D721Med (cell line): ENCODE results near the gene KRT83.

Experiments used
- DNase-seq: peaks from one replicate; pipeline ENCODE4 v3.0.0; 2011; ENCODE audit warnings: low spot score; ENCODE audit not compliant: insufficient read length
- FAIRE-seq: peaks from 2 replicates; lab custom pipeline; 2011; peaks lifted over from hg19 to GRCh38; lab: Jason Lieb, UNC
- TF ChIP-seq, protein P1 (sequence below): IDR thresholded peaks from 2 replicates; pipeline ENCODE4 v1.5.1; 2012; ENCODE audit warnings: mild to moderate bottlenecking, control low read depth; ENCODE audit not compliant: insufficient read depth; ENCODE audit errors: missing control alignments

The KRT83 gene

DNA sequence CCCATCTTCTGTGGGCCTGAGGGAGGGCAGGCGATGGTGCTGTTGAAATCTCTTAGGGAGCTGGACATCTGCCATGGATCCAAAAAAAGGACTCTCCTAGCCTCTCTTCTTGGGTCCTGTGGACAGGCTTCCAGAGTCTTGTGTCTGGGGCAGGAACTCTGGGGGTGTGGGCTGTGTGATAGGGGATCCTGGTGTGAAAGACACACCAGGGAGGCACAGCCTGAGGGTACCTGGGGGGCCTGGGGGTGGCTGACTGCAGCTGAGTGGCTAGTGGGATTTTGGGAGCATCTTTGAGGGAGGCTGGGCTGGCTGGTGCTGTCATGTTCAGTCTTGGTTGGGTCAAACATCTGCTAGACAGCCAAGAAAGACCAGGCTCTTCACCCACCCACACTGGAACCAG is 1.8 kb upstream of the KRT83 start:
- no peak for DNase-seq
- TF ChIP-seq, protein P1, sequence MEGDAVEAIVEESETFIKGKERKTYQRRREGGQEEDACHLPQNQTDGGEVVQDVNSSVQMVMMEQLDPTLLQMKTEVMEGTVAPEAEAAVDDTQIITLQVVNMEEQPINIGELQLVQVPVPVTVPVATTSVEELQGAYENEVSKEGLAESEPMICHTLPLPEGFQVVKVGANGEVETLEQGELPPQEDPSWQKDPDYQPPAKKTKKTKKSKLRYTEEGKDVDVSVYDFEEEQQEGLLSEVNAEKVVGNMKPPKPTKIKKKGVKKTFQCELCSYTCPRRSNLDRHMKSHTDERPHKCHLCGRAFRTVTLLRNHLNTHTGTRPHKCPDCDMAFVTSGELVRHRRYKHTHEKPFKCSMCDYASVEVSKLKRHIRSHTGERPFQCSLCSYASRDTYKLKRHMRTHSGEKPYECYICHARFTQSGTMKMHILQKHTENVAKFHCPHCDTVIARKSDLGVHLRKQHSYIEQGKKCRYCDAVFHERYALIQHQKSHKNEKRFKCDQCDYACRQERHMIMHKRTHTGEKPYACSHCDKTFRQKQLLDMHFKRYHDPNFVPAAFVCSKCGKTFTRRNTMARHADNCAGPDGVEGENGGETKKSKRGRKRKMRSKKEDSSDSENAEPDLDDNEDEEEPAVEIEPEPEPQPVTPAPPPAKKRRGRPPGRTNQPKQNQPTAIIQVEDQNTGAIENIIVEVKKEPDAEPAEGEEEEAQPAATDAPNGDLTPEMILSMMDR, result no peak
- FAIRE-seq, result no peak

DNA sequence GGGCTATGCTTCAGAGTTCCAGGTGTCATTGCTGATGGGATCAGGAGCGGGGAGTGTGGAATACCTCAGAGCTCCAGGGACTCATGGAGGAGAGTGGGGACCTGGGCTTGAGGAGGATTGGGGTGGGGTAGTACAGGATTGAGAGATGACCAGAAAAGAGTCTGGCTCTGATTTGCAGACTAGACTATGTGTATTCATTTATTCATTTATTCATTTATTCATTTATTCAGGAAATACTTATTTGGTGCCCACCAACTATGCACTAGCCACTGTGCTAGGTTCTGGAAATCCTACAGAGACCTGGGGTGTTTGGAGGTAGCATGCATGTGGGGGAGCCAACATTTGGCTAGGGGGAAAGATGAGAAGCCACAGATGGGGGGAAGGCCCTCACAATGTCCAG is 871 bp upstream of the KRT83 start:
- TF ChIP-seq, protein P1, result no peak
- DNase-seq (no peak), FAIRE-seq (no peak)

DNA sequence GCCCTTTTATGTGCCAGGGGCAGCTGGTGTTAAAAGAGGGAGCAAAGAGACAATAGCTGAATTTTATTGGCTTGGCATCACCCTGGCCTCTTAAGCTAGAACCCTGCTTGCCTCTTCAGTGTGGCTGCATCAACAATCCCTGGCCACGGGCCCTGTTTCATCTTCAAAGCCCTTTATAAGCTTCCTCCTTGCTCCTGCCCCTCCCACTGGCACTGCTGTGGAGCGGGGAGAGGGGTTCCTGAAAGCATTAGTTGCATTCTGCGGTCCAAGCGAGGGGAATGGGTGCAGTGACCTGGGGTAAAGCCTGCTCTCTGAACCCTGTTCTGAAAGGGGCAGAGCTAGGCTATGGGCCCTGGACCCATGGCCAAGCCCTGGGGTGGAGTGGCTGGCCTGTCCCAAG is 220 bp upstream of the KRT83 start:
- DNase-seq (no peak), FAIRE-seq (no peak)
- TF ChIP-seq, protein P1, result no peak

DNA sequence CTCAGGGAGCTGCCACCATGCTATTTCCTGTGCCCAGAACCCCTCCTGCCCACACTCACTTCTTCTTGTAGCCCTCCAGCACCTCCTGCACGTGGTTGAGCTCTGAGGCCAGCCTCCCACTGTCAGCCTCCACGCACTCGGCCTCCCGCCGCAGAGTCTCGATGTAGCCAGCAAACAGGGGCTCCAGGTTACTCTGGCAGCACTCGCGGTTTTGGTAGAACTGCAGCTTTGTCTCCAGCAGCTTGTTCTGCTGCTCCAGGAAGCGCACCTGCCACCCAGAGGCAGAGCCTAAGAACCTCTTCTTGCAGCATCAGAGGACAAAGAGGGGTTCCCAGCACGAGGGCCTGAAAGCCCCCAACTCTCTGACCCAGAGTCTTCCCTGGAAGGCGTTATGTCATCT is 2.1 kb downstream of the KRT83 start:
- no peak for FAIRE-seq
- DNase-seq, result no peak
- TF ChIP-seq, protein P1, result no peak

DNA sequence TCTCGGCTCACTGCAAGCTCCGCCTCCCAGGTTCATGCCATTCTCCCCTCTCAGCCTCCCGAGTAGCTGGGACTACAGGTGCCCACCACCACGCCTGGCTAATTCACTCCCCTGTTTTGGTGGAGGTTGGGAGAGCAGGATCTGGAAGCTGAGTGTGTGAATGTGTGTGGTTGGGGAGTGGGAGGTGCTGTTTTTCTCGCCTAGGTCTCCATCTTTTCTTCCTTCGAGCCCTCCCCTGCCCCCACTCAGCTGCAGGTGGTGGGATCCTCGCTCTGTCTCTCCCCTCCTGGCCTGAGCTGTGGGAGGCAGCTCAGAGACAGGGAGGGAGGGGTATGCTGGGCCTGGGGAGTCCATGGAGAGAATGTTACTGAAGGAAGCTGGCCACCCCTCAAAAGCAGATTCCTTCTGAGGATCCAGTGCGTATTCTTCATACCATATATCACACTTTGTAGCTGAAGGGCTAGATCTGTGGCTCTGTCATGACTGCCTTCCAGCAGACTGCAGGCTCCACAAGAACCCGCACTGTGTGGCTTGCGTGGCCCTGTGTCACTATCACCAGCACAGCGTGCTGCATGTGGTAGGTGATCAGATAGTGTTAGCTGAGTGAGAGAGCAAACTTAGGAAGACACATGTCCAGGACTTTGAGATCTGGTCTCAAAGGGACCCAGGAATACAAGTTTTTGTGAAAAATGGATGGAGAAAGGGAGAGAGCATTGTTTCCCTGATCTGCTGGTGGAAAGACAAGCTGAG is 2.8 kb downstream of the KRT83 start:
- DNase-seq, result no peak
- no peak for FAIRE-seq
- TF ChIP-seq, protein P1, result no peak

DNA sequence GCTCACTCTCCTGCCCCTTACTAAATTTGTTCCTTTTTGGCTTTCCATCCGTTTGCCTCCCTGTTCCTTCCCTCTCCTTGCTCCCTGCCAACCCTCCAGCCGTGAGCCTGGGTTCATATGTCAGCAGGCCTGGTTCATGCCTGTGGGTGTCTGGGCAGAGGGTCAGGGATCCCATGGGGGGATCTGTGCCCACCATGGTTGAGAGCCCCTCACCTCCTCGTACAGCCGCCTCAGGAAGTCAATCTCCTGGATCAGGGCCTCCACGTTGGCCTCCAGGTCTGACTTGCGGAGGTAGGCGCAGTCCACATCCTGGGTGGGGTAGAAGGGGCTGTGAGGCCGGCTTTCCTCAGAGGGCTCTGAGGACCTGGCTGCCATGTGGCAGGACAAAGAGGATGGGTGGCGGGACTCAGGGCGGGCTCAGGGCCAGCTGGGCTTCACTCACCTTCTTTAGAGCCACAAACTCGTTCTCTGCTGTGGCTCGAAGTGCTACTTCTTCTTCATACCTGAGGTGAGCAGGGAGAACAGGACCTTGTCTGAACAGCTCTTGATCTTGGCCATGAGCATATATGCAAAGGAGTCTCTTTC is 3.6 kb downstream of the KRT83 start:
- DNase-seq (no peak), FAIRE-seq (no peak)
- TF ChIP-seq, protein P1, result no peak

DNA sequence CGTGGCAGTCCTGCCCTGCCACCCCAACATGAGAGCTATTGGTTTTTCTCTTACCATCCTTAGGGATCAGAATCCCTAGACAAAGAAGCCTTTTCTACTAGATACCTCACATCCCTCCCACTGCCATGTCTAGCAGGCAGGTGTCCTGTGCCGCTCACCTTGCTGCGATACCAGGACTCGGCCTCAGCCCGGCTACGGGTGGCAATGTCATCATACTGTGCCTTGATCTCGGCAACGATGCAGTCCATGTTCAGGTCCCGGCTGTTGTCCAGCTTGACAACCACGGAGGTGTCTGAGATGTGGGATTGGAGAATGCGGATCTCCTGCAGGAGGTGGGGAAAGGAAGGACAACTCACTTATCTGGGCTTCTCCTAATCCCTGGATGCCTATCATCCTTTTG is 4.5 kb downstream of the KRT83 start:
- TF ChIP-seq, protein P1, result no peak
- DNase-seq (no peak), FAIRE-seq (no peak)
